K562 (cell line): ENCODE results near the gene TNFRSF18. TPM values are rescaled to one million over a fixed set of nuclear protein-coding genes. Genes with fewer than 3 reads are reported as not detected.

Experiments
- ATF1 ChIP-seq, 2 experiments: fragments of 450-650 bp in 1 of 2; IDR thresholded peaks; 2 replicates each; pipeline ENCODE4 v1.6.1; 2016; ENCODE audit warnings: missing compliant biosample characterization in 1 of 2, missing genetic modification characterization in 1 of 2
- BCL6 ChIP-seq: fragments of 250-450 bp; sonication (Bioruptor Pico); IDR thresholded peaks from 2 replicates; pipeline ENCODE4 v1.4.0; 2020
- CBX8 ChIP-seq: fragments of 200-600 bp; sonication (generic); IDR thresholded peaks from 2 replicates; pipeline ENCODE4 v1.6.1; 2012; ENCODE audit warnings: borderline replicate concordance, mixed run types, low read depth, mild to moderate bottlenecking, moderate library complexity, mixed read lengths, low read length, control low read depth, inconsistent platforms; ENCODE audit not compliant: poor library complexity, severe bottlenecking; ENCODE audit errors: extremely low read depth
- CREBBP ChIP-seq: IDR thresholded peaks from one replicate; pipeline ENCODE4 v1.6.1; 2012; ENCODE audit warnings: low read depth, mild to moderate bottlenecking, control low read depth, inconsistent platforms, low read length
- E4F1 ChIP-seq: fragments of 250-450 bp; sonication (Bioruptor Pico); IDR thresholded peaks from 2 replicates; pipeline ENCODE4 v1.5.0; 2021; ENCODE audit warnings: mild to moderate bottlenecking, borderline replicate concordance
- HNRNPH1 ChIP-seq: fragments of 200-400 bp; formaldehyde crosslinking; optimal IDR thresholded peaks from 2 replicates; pipeline ENCODE3; 2017; ENCODE audit warnings: low read depth, mild to moderate bottlenecking, low read length, moderate library complexity
- MED1 ChIP-seq: sonication (generic); formaldehyde crosslinking; IDR thresholded peaks from 2 replicates; pipeline ENCODE4 v1.8.1; 2023; ENCODE audit warnings: missing genetic modification reagents, borderline replicate concordance
- NFXL1 ChIP-seq: fragments of 450-650 bp; formaldehyde crosslinking; IDR thresholded peaks from 2 replicates; pipeline ENCODE4 v1.4.0; 2021; ENCODE audit warnings: mild to moderate bottlenecking
- PHB ChIP-seq: fragments of 250-450 bp; sonication (Bioruptor Pico); IDR thresholded peaks from 2 replicates; pipeline ENCODE4 v1.5.0; 2021
- POLR2B ChIP-seq: fragments of 450-650 bp; IDR thresholded peaks from 2 replicates; pipeline ENCODE4 v1.6.1; 2018; ENCODE audit warnings: low read depth; ENCODE audit not compliant: partially characterized antibody
- PTRF ChIP-seq: fragments of 450-650 bp; IDR thresholded peaks from 2 replicates; pipeline ENCODE4 v1.6.1; 2016; ENCODE audit warnings: mild to moderate bottlenecking, missing genetic modification characterization, missing compliant biosample characterization
- PURB ChIP-seq: sonication (generic); formaldehyde crosslinking; IDR thresholded peaks from 2 replicates; pipeline ENCODE4 v1.9.0; 2021; ENCODE audit warnings: low read depth, mild to moderate bottlenecking, missing genetic modification reagents
- RB1 ChIP-seq: fragments of 450-650 bp; IDR thresholded peaks from 2 replicates; pipeline ENCODE4 v1.6.1; 2017; ENCODE audit warnings: low read depth, mild to moderate bottlenecking
- RERE ChIP-seq: sonication (generic); formaldehyde crosslinking; IDR thresholded peaks from 2 replicates; pipeline ENCODE4 v1.8.0; 2023; ENCODE audit warnings: missing genetic modification reagents, mild to moderate bottlenecking, borderline replicate concordance
- SIRT6 ChIP-seq: IDR thresholded peaks from one replicate; pipeline ENCODE4 v1.6.1; 2012; ENCODE audit warnings: low read depth, mild to moderate bottlenecking, control low read depth, inconsistent platforms, low read length, moderate library complexity
- VEZF1 ChIP-seq: fragments of 200-800 bp; sonication (Bioruptor generic); IDR thresholded peaks from 2 replicates; pipeline ENCODE4 v1.6.1; 2017; ENCODE audit warnings: missing genetic modification characterization, missing compliant biosample characterization
- ZBTB7A ChIP-seq: IDR thresholded peaks from 2 replicates; pipeline ENCODE4 v1.6.1; 2011; ENCODE audit warnings: low read depth, mild to moderate bottlenecking, low read length, moderate library complexity, borderline replicate concordance; ENCODE audit not compliant: control insufficient read depth
- ZNF146 ChIP-seq: IDR thresholded peaks from one replicate; pipeline ENCODE4 v1.6.1; 2018; ENCODE audit warnings: missing compliant biosample characterization; ENCODE audit not compliant: unreplicated experiment
- ZNF551 ChIP-seq: fragments of 250-450 bp; sonication (Bioruptor Pico); IDR thresholded peaks from 2 replicates; pipeline ENCODE4 v1.5.0; 2021; ENCODE audit warnings: mild to moderate bottlenecking, moderate library complexity
- polyA plus RNA-seq, 8 experiments: library from polyadenylated mRNA; depleted of rRNA in 4 of 8; stranded (reverse) in 5 of 8; unstranded in 3 of 8; fragments of >200 nt; fragmentation: Nextera tagmentation in 2 of 8; fragmentation: Illumina TruSeq in 1 of 8; extraction: Ambion mirVana in 2 of 8; extraction: Trizol in 1 of 8; gene quantifications; 2 replicates each; pipeline versions ENCODE4 v1.2.1 to v1.2.3, GENCODE V29; 2011 to 2014; ENCODE audit warnings: inconsistent platforms in 1 of 8, missing spikeins in 1 of 8
- total RNA-seq, 7 experiments: library from RNA; depleted of rRNA in 6 of 7; stranded (reverse); fragments of >200 nt in 6 of 7; fragmentation: Illumina TruSeq in 2 of 7; extraction: Trizol in 2 of 7; gene quantifications; 2 replicates each; pipeline versions ENCODE4 v1.2.1 to v1.2.3, GENCODE V29; 2011 to 2021; ENCODE audit warnings: low replicate concordance in 1 of 7

Gene TNFRSF18
- total and polyA plus RNA-seq, 9 of the 15 experiments (the other 6 are each of a cell fraction or from before 2014, with no cell fraction given): 0.24 to 0.27 TPM; not detected in 7

GRCh38 chr1:1232208-1232795 lies 25.9 kb upstream of the TNFRSF18 start, which contains the start of gene B3GALT6 (continued):
- TF ChIP-seq ATF1 (CRISPR knock-in tag; IDR thresholded peaks at IDR 0.05): no peak
- TF ChIP-seq ATF1 (tag; IDR thresholded peaks at IDR 0.05): no peak
- TF ChIP-seq PTRF (tag): no peak
- TF ChIP-seq PURB (CRISPR knock-in tag): no peak
- no peak for TF ChIP-seq BCL6 (CRISPR knock-in tag)
- no peak for TF ChIP-seq POLR2B
- no peak for TF ChIP-seq MED1
- no peak for TF ChIP-seq NFXL1 (CRISPR knock-in tag)
- TF ChIP-seq VEZF1 (CRISPR knock-in tag): no peak; the same call in 1 of the 2 replicates
- TF ChIP-seq CBX8: no peak
- TF ChIP-seq E4F1 (CRISPR knock-in tag): 0 out of 2 replicates have a peak, but pooled peaks have one; percentile 30
- no peak for TF ChIP-seq ZNF551 (CRISPR knock-in tag)
- no peak for TF ChIP-seq RERE
- no peak for TF ChIP-seq SIRT6
- no peak for TF ChIP-seq CREBBP
- 0 out of 2 replicates have a peak, but pooled peaks have one; percentile 13 for TF ChIP-seq ZBTB7A
- no peak for TF ChIP-seq PHB (CRISPR knock-in tag)
- TF ChIP-seq ZNF146 (CRISPR knock-in tag): no peak
- no peak; the same call in 1 of the 2 replicates for TF ChIP-seq RB1
- TF ChIP-seq HNRNPH1: no peak
